GM21381 (cell line): ENCODE measurements around the gene CACNG1.

ENCODE experiments used
- ATAC-seq: cut with Tn5 transposase; IDR thresholded peaks from one replicate; pipeline ENCODE4 v1.9.1; 2021; ENCODE audit warnings: mild to moderate bottlenecking, moderate library complexity; ENCODE audit not compliant: unreplicated experiment

Gene CACNG1, protein sequence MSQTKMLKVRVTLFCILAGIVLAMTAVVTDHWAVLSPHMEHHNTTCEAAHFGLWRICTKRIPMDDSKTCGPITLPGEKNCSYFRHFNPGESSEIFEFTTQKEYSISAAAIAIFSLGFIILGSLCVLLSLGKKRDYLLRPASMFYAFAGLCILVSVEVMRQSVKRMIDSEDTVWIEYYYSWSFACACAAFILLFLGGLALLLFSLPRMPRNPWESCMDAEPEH

DNA sequence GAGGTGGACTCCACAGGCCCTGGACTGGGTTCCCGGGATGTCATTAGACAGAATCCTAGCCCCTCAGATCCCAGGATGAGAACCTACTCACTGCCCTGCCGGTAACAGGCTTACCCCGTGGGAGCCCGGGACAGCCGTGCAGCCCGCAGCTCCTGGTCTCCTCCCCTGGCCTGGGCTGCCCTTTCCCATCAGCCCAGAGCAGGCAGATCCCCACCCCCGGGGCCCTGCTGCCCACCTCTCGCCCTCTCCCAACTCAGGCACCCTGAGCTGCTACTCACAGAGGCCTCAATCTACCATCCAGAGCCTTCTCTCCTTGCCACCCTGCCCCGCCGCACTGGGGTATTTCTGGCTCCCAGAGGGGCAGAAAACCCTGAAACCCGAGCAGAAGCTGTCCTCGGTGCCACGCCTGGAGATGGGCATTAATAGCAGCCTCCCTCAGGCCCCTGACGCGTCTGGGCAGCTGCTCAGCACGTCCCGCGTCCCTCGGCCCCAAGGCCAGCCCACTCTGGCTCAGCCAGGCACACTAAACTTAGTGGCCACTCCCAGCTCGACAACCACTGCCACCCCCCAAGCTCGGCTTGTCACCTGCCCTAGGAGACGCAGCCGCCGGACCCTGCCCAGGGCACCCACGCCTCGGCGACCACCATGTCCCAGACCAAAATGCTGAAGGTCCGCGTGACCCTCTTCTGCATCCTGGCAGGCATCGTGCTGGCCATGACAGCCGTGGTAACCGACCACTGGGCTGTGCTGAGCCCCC lies at the start of gene CACNG1:
Gene CACNG1 (plus strand): TSS at position 539 of the 757 bp plus-strand sequence. CDS start 107 bp downstream, at position 646.
- ATAC-seq, result no peak

DNA sequence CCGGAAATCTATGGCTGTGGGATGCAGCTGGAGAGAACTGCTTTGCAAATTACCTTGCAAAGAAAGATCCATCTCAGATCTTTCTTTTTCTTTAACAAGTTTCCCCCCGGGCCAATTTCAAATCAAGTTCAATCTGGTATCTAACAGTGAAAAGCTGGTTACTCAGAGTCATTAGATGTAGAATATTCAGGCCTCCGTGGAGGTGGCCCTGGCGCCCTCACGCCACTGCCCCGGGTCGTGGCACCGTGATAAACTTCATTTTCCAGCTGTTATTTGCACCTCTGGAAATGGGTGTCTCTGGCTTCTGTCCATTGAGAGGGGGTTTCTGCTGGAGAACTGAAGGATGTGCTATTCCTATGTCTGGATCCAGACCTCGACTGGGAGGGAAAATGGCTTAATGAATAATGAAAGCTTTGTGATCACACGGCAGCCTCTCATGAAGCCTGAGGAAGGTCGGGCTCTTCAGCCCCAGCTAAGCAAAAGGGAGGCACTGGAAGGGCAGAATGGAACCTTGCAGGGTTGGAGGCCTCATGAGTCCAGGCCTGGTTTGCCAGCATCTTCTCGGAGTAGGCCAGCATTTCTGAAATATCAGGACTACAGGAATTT lies 49.3 kb upstream of the CACNG1 start:
- ATAC-seq, result no peak

DNA sequence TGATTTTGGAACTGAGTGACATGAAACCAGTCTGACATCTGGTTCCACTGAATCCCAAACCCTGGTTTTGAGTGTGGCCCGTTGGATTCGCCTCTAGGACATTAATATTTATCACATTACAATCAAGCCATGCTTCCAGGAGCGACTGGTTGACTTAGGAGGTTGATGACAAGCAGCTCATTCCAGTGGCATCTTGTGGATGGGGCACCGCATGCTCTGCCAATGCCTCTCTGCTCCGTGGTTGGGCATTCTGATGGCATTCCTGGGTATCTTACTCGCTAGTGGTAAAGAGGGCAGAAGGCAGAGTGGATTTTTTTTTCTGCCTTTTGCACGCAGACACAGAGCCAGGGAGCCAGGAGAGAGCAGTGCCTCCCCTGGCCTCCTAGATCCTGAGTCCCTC lies 48.4 kb upstream of the CACNG1 start:
- ATAC-seq, result no peak

DNA sequence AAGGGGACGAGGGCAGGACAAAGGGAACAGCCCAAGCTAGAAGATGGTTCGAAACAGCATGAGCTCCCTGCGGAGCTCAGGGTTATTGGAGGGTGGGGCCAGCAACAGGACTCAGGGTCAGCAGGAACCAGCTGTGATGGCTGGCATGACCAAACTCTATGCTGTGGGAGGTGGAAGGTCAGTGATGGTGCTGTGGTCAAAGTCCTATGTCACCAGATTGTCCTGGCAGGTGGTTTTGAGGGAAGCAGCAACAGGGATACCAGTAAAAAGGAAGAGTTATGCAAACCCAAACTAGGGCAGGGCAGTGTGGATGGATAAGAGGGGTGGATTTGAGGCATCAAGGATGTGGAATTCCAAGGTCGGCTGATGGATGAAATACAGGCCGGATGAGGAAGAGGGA lies 47.4 kb upstream of the CACNG1 start:
- ATAC-seq, result no peak

DNA sequence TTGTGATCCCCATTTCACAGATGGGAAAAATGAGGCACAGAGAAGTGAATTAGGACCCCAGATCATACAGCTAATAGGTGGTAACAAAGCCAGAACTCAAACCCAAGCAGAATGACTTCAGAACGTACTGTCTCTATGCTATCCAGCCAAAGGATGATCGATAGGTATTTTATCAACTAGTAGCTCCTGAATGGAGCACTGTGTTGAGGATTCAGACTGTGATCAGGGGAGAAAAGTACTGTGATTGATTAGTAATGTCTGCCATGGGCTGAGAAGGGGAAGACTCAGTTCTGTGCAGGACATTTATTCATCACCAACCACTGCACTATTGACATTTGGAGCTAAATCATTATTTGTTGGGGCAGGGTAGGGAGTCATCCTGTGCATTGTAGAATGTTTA lies 41.1 kb upstream of the CACNG1 start:
- ATAC-seq, result no peak

DNA sequence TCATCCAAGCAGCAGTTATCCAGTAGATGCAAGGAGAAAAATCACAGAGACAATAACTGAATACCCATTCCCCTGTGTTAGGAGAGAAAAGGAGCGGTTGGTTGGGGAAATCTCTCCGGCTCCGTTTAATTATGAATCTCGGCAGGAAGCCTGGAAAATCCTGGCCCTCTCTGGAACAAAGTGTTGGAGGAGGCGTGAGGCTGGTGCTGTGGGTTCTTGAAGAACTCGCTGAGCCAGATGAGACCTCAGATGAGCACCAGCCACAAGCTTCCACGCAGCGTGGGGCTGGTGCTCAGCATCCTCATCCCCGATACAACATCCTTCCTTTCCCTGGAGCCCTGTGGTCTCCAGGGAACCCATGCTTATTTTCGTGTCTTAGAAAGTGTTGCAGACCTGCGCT lies 40.2 kb upstream of the CACNG1 start:
- ATAC-seq, result no peak

DNA sequence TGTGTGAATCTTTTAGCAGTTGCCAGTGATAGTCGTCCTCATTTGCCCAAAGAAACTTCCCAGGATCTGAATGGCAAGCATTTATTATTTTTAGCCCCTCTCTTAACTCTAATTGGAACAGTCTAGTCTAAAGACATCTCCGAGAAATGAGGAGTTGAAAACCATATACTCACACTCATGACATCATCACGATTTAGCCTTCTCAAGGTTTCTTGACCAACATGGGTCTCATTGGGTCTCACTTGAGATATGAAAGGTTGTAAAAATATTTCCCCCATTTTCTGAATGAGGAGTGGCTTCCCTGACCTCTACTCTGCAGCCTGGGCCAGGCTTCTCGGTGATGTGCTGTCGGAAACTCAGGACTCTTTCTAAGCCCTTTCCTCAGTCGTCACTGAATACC lies 37.1 kb upstream of the CACNG1 start:
- no peak for ATAC-seq

DNA sequence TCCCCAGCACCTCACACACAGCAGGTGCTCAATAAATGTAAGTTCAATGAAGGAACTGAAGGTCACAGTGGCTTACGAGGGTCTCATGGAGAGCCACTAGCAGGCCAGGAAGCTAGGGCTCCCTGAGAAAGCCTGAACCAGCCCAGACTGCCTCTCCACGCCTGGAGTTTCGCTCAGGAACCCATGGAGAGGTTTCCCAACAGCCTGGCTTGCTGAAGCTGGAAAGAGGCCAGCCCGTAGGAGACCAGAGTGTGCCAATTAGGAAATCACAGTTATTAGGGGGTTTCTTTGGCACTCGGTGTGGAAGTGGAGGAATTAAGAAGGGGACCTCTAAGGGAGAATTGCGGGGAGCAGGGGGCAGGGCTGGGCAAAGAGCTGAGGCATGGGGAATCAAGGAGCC lies 36.3 kb upstream of the CACNG1 start:
- ATAC-seq, result no peak

DNA sequence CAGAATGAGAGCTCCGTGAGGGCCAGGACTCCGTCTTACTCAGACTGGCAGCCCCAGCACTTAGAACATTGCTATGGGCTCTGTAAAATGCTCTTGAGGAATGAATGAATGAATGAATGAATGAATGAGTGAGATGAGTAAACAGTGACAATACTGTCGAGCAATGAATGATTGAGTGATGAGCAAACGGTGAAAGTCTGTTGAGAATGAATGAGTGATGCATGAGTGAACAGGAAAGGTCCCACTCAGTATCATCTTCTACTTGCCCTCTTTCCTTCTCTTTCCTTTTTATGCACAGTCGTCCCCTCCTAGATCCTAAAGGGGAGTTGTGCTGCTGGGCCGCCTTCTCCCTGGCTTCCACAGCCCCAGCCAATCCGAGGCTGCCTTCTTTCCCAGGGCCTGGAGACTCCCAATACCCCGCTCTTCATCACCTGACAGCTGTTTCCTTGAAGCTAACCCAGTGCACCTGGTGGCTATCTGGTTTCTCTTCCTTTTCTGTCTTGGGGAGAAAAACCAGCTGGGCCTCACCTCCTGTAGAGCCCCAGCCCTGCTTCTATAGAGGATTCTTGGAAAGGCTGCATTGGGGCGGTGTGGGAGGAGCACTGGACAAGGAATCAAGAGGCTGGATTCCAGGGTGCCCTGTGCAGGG lies 32.7 kb upstream of the CACNG1 start:
- ATAC-seq, result no peak

DNA sequence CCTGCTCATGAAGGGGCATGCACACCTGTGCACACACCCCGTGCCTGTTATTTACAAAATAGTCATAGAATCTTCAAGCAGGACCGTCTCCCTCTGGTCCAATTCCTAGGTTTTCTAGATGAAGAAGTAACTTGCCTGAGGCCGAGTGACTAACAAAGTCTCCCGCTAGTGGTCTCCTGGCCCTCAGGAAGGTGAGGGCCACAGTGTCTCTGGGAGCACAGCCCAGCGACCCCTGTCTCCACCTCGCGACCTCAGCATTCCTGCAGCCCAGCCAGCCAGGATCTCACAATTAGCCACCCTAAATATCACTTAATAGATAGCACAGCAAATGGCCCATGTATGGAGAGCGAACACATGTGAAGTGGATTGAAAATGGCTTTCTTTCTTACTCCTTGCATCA lies 30.5 kb upstream of the CACNG1 start:
- no peak for ATAC-seq

DNA sequence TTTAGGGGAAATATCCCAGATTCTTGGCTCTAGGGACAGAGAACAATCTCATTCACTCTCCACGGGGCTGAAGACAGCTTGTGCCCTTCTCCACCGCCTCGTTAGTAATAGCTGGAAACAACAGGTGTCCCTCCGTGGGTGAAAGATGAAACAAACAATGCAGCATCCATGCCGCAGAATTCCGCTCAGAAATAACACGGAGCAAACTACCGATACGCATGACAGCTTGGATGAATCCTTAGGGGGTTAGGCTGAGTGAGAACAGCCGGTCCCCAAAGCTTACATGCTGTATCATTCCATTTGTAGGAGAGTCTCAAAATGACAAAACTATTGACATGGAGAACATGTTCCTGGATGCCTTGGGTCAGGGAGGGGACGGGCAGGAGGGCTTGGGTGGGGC lies 29.4 kb upstream of the CACNG1 start:
- ATAC-seq, result no peak

DNA sequence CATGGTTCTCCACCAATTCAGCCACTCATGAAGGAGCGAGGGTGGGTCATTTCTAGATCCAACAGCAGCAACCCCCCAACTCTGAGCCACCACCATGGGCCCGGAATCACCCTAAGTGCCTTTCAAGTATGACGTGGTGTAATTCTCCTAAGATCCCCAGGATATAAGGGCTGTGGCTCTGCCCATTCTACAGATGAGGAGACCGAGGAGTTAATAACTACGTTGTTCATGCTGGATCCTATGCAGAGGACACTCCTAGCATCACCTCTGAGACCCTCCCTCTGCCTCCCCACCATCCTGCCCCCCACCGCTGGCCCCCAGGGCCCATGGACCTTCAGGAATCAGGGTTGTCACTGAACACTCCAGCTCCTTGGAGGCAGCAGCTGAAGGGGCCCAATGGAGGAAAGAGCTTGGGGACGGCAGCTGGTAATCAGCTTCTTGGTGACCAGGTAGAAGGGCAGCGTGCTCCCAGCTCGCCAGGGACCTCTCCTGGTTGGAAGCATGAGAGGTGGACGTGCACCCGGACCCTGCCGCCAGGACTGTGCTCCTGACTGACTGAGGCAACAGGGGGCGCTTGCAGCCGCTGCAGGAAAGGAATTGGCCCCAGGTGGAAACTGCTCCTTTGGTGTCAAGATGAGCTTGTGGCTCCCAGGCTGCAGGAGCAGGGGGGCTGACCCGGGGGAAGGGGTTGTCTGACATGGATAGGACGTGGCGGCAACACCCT lies 28.2 kb upstream of the CACNG1 start:
- ATAC-seq, result no peak

DNA sequence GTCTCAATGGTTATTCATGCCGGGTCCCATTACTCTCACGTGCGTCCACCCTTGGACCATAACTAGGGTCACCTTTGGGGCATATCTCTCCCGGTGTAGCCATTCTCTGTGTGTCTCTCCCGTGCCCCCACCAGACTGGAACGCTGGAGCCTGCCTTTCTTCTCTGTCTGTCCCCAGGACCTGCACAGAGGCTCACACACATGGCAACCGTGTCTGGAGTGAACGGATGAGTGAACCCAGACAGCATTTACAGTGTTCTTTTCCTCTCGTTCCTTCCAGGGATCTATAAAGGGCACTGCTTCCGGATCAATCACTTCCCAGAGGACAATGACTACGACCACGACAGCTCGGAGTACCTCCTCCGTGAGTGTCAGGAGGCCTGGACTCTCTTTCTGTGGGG lies 26.4 kb upstream of the CACNG1 start:
- ATAC-seq, result no peak

DNA sequence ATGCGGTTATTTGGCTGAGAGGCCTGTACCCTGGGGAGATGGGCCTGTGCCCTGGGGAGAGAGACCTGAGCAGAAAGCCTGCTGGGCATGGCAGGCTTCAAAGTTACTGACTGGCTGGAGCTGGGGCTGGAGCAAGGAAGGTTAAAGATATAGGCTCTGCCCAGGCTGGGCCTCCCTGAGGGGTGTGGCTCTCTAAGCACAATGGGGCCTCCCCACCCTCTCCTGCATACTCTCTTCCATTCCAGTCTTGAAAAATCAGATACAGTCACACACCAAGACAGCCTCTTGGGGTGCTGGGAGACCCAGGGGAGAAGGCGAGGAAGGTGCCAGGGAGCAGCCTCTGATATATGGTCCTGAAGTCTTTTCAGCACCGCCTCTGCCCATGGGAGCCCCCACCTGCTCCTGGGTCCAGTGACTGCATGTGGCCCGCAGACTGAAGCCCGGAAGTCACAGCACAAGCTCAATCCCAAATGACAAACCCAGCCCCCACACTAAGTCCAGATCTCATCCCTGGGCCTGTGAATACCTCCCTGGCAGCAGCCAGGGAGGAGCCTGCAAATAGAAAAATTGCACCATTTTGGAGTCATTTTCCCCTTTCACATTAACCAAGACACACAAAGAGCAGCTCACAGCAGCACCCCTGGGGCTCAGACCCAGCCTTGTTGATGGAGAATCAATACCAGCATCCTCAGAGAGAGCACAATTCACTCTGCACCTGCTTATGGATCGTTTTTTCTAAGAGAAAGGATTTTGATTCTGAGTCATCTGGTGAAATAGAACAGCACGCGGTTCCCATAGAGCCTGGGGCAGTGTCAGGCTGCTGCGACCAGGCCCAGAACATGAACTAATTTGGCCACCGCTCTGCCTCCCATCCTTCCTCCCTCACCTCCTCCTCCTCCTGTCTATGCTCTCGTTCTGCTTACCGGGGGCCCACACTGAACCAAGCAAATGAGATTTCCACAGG lies 25.6 kb upstream of the CACNG1 start:
- ATAC-seq, result no peak

DNA sequence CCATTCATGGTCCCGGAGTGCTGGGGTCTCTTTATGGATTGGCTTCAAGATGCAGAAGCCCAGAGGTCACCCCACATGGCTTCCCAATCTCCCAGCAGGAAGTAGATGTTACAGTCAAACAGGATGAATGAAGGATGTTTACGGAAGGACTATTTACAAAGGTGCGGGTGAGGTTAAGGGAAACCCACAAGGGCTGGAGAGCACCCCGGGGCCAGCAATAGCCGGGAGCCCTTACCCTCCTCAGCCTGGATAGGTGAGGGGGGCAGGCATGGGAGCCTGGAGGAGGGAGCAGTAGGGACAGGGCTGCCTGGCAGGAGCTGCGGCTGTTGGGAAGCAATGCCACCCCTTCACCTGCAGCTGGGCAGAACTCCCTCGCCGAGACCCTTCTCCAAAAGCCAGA lies 24.5 kb upstream of the CACNG1 start:
- no peak for ATAC-seq

DNA sequence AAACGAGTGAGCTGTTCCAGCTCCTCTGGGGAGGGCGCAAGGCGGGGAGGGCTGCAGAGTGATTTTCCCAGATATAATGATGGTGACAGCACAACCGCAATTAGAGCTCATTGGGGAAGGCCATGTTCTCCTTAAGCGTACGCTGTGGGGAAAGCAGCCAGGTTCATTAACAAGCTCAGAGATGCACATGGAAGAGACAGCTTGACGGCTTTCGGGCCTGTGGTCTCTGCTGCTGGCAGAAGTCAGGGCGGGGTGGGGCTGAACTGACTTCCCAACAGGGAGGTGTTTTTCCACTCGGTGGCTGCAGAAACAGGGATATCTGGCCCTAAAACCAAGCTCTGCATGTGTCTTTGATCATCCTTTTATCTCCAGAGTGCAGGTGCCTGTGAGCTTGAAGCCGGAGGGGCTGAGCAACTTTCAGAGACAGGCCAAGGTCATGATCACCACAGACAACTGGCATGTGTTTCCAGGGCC lies 24.0 kb upstream of the CACNG1 start:
- ATAC-seq, result no peak

DNA sequence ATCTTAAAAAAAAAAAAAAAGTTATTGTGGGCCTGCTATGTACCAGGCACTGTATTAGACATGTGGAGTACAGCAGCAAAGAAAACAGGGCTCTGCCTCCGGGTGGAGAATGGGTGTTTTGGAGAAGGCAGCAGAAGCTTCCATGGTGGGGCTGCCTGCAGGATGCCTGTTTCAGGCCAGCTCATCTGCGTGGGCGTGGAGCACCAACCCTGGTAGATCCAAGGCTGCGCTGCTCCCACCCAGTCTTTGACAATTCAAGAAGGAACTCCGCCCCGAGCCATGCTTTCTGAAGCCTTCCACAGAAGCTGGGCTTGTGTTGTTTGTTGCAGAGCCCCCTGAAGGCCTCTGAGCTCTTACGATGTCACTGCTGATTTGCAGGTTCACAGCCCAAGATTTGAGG lies 23.2 kb upstream of the CACNG1 start:
- no peak for ATAC-seq

DNA sequence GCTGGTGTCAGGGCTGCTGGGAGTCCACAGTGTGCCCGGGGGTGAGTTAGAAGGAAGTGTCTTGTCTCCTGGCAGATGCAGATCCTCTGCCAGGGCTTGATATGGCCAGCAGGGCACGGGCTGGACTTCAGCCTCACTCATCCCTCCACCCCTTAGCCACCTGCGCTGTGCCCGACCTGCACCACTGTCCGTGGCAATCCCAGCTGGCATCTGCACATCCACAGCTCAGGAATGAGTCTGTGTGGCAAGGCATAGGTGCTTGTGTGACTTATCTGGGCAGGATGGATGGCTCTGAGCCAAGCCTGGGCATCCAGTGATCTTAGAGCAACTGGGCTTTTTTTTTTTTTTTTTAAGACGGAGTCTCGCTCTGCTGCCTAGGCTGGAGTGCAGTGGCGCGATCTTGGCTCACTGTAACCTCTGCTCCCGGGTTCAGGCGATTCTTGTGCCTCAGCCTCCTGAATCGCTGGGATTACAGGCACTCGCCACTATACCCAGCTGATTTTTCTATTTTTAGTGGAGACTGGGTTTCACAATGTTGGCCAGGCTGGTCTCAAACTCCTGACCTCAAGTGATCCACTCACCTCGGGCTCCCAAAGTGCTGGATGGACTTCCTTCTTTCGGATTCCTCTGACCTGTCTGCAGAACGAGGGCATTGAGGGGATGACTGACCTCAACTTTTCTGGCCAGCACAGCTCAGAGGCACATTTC lies 22.5 kb upstream of the CACNG1 start:
- ATAC-seq, result no peak

DNA sequence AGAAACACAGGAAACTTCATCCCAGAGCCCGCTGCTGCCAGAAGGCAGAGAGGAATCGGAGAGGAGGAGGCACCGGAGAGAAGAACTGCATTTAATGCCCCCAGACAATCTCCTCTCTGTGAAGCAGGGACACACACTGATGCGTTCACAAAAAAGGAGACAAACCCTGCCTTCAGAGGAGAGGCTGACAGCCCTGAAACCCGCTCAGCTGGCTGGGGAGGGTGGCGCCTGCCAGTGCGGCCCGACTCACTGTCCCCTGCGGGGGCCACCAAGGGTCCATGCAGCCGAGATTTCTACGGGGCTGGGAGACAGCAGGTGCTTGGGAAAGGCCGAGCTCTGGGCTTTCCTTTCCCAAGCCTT lies 21.9 kb upstream of the CACNG1 start:
- ATAC-seq, result no peak
